ENCODE results near the gene PUS3. TPM values are rescaled to one million over a fixed set of nuclear protein-coding genes. Genes with fewer than 3 reads are reported as not detected.

The PUS3 gene
- total RNA-seq, 4 donors from 2014 or later: 7.3 to 12.2 (median 9.5) TPM

DNA sequence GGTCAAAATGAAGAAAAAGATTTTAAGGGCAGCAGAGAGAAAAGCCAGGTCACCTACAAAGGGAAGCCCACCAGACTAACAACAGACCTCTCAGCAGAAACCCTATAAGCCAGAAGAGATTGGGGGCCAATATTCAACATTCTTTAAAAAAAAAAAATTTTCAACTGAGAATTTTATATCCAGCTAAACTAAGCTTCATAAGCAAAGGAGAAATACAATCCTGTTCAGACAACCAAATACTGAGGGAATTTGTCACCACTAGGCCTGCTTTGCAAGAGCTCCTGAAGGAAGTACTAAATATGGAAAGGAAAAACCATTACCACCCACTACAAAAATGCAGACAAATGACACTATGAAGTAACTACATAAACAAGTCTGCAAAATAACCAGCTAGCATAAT is 56.8 kb downstream of the PUS3 start:
- ATAC-seq (ENCODE audit: low FRiP score) (no peak), DNase-seq (ENCODE audit: low spot score) (no peak)
- TF ChIP-seq, protein P1, sequence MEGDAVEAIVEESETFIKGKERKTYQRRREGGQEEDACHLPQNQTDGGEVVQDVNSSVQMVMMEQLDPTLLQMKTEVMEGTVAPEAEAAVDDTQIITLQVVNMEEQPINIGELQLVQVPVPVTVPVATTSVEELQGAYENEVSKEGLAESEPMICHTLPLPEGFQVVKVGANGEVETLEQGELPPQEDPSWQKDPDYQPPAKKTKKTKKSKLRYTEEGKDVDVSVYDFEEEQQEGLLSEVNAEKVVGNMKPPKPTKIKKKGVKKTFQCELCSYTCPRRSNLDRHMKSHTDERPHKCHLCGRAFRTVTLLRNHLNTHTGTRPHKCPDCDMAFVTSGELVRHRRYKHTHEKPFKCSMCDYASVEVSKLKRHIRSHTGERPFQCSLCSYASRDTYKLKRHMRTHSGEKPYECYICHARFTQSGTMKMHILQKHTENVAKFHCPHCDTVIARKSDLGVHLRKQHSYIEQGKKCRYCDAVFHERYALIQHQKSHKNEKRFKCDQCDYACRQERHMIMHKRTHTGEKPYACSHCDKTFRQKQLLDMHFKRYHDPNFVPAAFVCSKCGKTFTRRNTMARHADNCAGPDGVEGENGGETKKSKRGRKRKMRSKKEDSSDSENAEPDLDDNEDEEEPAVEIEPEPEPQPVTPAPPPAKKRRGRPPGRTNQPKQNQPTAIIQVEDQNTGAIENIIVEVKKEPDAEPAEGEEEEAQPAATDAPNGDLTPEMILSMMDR (IDR thresholded peaks at IDR 0.05): no peak

Other genes with a start within 250 kb of the PUS3 start
- gene ACRV1, start 222.4 kb downstream of the PUS3 start, total RNA-seq: not detected
- gene PATE1, start 156.9 kb downstream of the PUS3 start, total RNA-seq: not detected
- not detected for gene PATE2, start 124.4 kb downstream of the PUS3 start, total RNA-seq
- gene PATE3, start 115.1 kb downstream of the PUS3 start, total RNA-seq: not detected
- not detected for gene PATE4, start 69.9 kb downstream of the PUS3 start, total RNA-seq
- gene HYLS1, start 15.5 kb downstream of the PUS3 start, total RNA-seq: 1 to 10 TPM; 2.6 to 4.9 (median 3.0) TPM
- 1 to 10 TPM in 1 of 4 donors, under 1 TPM in 1, not detected in 2; 0.60 to 2.5 TPM for gene DDX25, start 1.3 kb upstream of the PUS3 start, total RNA-seq
- under 1 TPM in 1 of 4 donors, not detected in 3; 0.32 TPM for gene VSIG10L2, start 42.8 kb upstream of the PUS3 start, total RNA-seq
- gene CDON, start 159.7 kb upstream of the PUS3 start, total RNA-seq: 100 to 1,000 TPM in 1 of 4 donors, 10 to 100 TPM in 3; 13.1 to 159 (median 43.4) TPM